GM23338 (cell line): Measurements from ENCODE around the gene NFKBIA. TPM values are rescaled to one million over a fixed set of nuclear protein-coding genes. Genes with fewer than 3 reads are reported as not detected.

ENCODE experiments used
- ATAC-seq: fragments of 200-7000 bp; cut with Tn5 transposase; 3 replicates; pipeline ENCODE4 v1.9.1; 2020
- DNase-seq: peaks from one replicate; pipeline ENCODE4 v3.0.0-alpha.2; 2015; ENCODE audit warnings: low spot score
- H2AFZ ChIP-seq: fragments of 200-600 bp; sonication (generic); 2 replicates; pipeline ENCODE4 v1.8.0; 2016; ENCODE audit warnings: antibody characterized with exemption, mild to moderate bottlenecking, moderate library complexity
- H3F3A ChIP-seq: fragments of 200-600 bp; sonication (generic); replicated peaks from 2 replicates; pipeline ENCODE4 v1.8.0; 2017; ENCODE audit warnings: antibody characterized with exemption, mixed run types, low read depth
- H3K27ac ChIP-seq: fragments of 200-600 bp; sonication (generic); 2 replicates; pipeline ENCODE4 v1.6.1; 2016; ENCODE audit warnings: low read depth
- H3K27me3 ChIP-seq: fragments of 200-600 bp; sonication (generic); 2 replicates; pipeline ENCODE4 v1.8.0; 2016; ENCODE audit warnings: mild to moderate bottlenecking, mixed run types, moderate library complexity; ENCODE audit not compliant: insufficient read depth
- H3K36me3 ChIP-seq: fragments of 200-600 bp; sonication (generic); 2 replicates; pipeline ENCODE4 v1.8.0; 2016; ENCODE audit warnings: mild to moderate bottlenecking; ENCODE audit not compliant: insufficient read depth
- H3K4me1 ChIP-seq: fragments of 200-600 bp; sonication (generic); 2 replicates; pipeline ENCODE4 v1.8.0; 2016; ENCODE audit warnings: mild to moderate bottlenecking, moderate library complexity; ENCODE audit not compliant: insufficient read depth
- H3K4me2 ChIP-seq: fragments of 200-600 bp; sonication (generic); 2 replicates; pipeline ENCODE4 v1.7.1; 2017; ENCODE audit warnings: mixed run types
- H3K4me3 ChIP-seq: fragments of 200-600 bp; sonication (generic); 2 replicates; pipeline ENCODE4 v1.6.1; 2016; ENCODE audit warnings: mixed run types
- H3K79me2 ChIP-seq: fragments of 200-600 bp; sonication (generic); replicated peaks from 2 replicates; pipeline ENCODE4 v1.8.0; 2017; ENCODE audit warnings: mild to moderate bottlenecking; ENCODE audit not compliant: insufficient read depth
- H3K9me2 ChIP-seq: fragments of 200-600 bp; sonication (generic); 2 replicates; pipeline ENCODE4 v1.8.0; 2017; ENCODE audit not compliant: insufficient read depth
- H4K20me1 ChIP-seq: fragments of 200-600 bp; sonication (generic); replicated peaks from 2 replicates; pipeline ENCODE4 v1.8.0; 2017; ENCODE audit warnings: mild to moderate bottlenecking; ENCODE audit not compliant: insufficient read depth
- H3K27ac Mint-ChIP-seq: 2 replicates; pipeline ENCODE4 v1.8.0; 2020; ENCODE audit warnings: inconsistent platforms, mild to moderate bottlenecking, moderate library complexity, mixed read lengths
- H3K27me3 Mint-ChIP-seq: 3 replicates; pipeline ENCODE4 v1.8.0; 2022; ENCODE audit warnings: low read depth, mild to moderate bottlenecking, moderate library complexity, mixed read lengths, inconsistent platforms; ENCODE audit not compliant: insufficient read depth, poor library complexity
- H3K36me3 Mint-ChIP-seq: 3 replicates; pipeline ENCODE4 v1.8.0; 2021; ENCODE audit warnings: low read depth, mild to moderate bottlenecking, inconsistent platforms, moderate library complexity, mixed read lengths
- H3K4me1 Mint-ChIP-seq: 3 replicates; pipeline ENCODE4 v1.8.0; 2020; ENCODE audit warnings: mild to moderate bottlenecking, inconsistent platforms, mixed read lengths
- H3K4me3 Mint-ChIP-seq: 3 replicates; pipeline ENCODE4 v1.8.0; 2021; ENCODE audit warnings: moderate library complexity, mild to moderate bottlenecking, inconsistent platforms, mixed read lengths
- H3K9me3 Mint-ChIP-seq: 3 replicates; pipeline ENCODE4 v1.8.0; 2020; ENCODE audit warnings: moderate library complexity, mild to moderate bottlenecking, inconsistent platforms, mixed read lengths
- CREB1 ChIP-seq: fragments of 250-450 bp; sonication (Bioruptor Pico); IDR thresholded peaks from 2 replicates; pipeline ENCODE4 v1.5.0; 2020; ENCODE audit warnings: low read depth, mild to moderate bottlenecking, moderate library complexity
- CTCF ChIP-seq, 2 experiments: fragments of 200-600 bp in 1 of 2; sonication (generic) in 1 of 2; conservative IDR thresholded peaks; 2 replicates each; pipeline versions ENCODE4 v1.5.1 to v1.6.1; 2016 to 2017; ENCODE audit warnings: antibody characterized with exemption in 2 of 2, low read depth in 2 of 2, mild to moderate bottlenecking in 2 of 2, moderate library complexity in 1 of 2
- NANOG ChIP-seq: IDR thresholded peaks from 2 replicates; pipeline ENCODE4 v1.6.1; 2016; ENCODE audit warnings: antibody characterized with exemption, borderline replicate concordance
- POLR2AphosphoS5 ChIP-seq: IDR thresholded peaks from 2 replicates; pipeline ENCODE4 v1.6.1; 2016; ENCODE audit warnings: antibody characterized with exemption, low read depth
- STAT1 ChIP-seq: IDR thresholded peaks from one replicate; pipeline ENCODE4 v1.6.1; 2016; ENCODE audit warnings: antibody characterized with exemption; ENCODE audit not compliant: unreplicated experiment
- ZNF114 ChIP-seq: fragments of 250-450 bp; sonication (Bioruptor Pico); IDR thresholded peaks from 2 replicates; pipeline ENCODE4 v1.5.0; 2020; ENCODE audit warnings: mild to moderate bottlenecking, moderate library complexity
- ZNF331 ChIP-seq: fragments of 250-450 bp; sonication (Bioruptor Pico); IDR thresholded peaks from 2 replicates; pipeline ENCODE4 v1.5.0; 2020; ENCODE audit warnings: low read depth, mild to moderate bottlenecking, moderate library complexity
- ZNF462 ChIP-seq: fragments of 250-450 bp; sonication (Bioruptor Pico); IDR thresholded peaks from 2 replicates; pipeline ENCODE4 v1.5.0; 2020; ENCODE audit warnings: mild to moderate bottlenecking, moderate library complexity
- polyA plus RNA-seq: library from polyadenylated mRNA; unstranded; fragments of >200 nt; fragmentation: Nextera tagmentation; extraction: Ambion mirVana; gene quantifications from 2 replicates; pipeline ENCODE4 v1.2.1, GENCODE V29; 2016
- total RNA-seq: library from RNA; depleted of rRNA; stranded (reverse); fragments of >200 nt; shearing (Covaris generic); gene quantifications from 2 replicates; pipeline ENCODE4 v1.2.3, GENCODE V29; 2014

NFKBIA gene
- total and polyA plus RNA-seq, 2 experiments from 2014 or later: 33.4 to 41.3 TPM

GRCh38 chr14:35362911-35363374 lies 41.6 kb downstream of the NFKBIA start (continued):
- TF ChIP-seq ZNF462 (CRISPR knock-in tag) (no peak), CTCF (conservative IDR thresholded peaks at IDR 0.05; ENCODE audit: low read depth in 2 of 2) (no peak), ZNF114 (no peak), CREB1 (CRISPR knock-in tag) (no peak), NANOG (no peak), POLR2AphosphoS5 (no peak)

GRCh38 chr14:35362450-35362849 lies 42.1 kb downstream of the NFKBIA start:
- no peaks in the 10 kb centered on the region; the same call in 1 of the 2 replicates for H3K4me1 ChIP-seq
- Mint-ChIP-seq H3K4me1 (peaks cover 7% of the 10 kb centered on the region), H3K4me3 (no peak overlapping the region), H3K27me3 (no peaks in the 10 kb centered on the region), H3K27ac (no peak overlapping the region), H3K36me3 (no peaks in the 10 kb centered on the region; the same call in 2 of the 3 replicates), H3K9me3 (no peaks in the 10 kb centered on the region; the same call in 2 of the 3 replicates)
- H4K20me1 ChIP-seq: no peaks in the 10 kb centered on the region
- H3K27me3 ChIP-seq: no peaks in the 10 kb centered on the region
- H3K4me3 ChIP-seq: no peak overlapping the region
- DNase-seq: no peak
- no peaks in the 10 kb centered on the region for H3K79me2 ChIP-seq
- no peaks in the 10 kb centered on the region for H3F3A ChIP-seq
- no peak for ATAC-seq
- H3K36me3 ChIP-seq: no peaks in the 10 kb centered on the region
- TF ChIP-seq STAT1 (no peak), POLR2AphosphoS5 (no peak), CTCF (conservative IDR thresholded peaks at IDR 0.05; ENCODE audit: low read depth in 2 of 2) (no peak), ZNF331 (no peak)
- H3K27ac ChIP-seq: no peak overlapping the region
- no peaks in the 10 kb centered on the region for H3K9me2 ChIP-seq
- 0 out of 2 replicates have a peak overlapping the region, but pooled peaks have one; percentile 28 for H2AFZ ChIP-seq
- no peak overlapping the region for H3K4me2 ChIP-seq
